ENCODE data around the gene C1QTNF1. TPM values are rescaled to one million over a fixed set of nuclear protein-coding genes. Genes with fewer than 3 reads are reported as not detected.

The C1QTNF1 gene
- total RNA-seq, 2 experiments from 2014 or later, result not detected

- TF ChIP-seq EZH2phosphoT487 (IDR thresholded peaks at IDR 0.05; ENCODE audit: borderline replicate concordance, low read depth, low read length), result no peak
- TF ChIP-seq, protein P1, sequence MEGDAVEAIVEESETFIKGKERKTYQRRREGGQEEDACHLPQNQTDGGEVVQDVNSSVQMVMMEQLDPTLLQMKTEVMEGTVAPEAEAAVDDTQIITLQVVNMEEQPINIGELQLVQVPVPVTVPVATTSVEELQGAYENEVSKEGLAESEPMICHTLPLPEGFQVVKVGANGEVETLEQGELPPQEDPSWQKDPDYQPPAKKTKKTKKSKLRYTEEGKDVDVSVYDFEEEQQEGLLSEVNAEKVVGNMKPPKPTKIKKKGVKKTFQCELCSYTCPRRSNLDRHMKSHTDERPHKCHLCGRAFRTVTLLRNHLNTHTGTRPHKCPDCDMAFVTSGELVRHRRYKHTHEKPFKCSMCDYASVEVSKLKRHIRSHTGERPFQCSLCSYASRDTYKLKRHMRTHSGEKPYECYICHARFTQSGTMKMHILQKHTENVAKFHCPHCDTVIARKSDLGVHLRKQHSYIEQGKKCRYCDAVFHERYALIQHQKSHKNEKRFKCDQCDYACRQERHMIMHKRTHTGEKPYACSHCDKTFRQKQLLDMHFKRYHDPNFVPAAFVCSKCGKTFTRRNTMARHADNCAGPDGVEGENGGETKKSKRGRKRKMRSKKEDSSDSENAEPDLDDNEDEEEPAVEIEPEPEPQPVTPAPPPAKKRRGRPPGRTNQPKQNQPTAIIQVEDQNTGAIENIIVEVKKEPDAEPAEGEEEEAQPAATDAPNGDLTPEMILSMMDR (conservative IDR thresholded peaks at IDR 0.05; ENCODE audit: low read length), result peak; percentile 51
- Histone ChIP-seq H4K20me1 (ENCODE audit: insufficient read depth, low read length) (no peaks in the 10 kb centered on the region), H3K36me3 (ENCODE audit: insufficient read depth, low read length) (no peaks in the 10 kb centered on the region), H3K9me3 (ENCODE audit: low read length) (no peaks in the 10 kb centered on the region), H3K4me2 (ENCODE audit: low read length) (no peak overlapping the region), H2AFZ (ENCODE audit: low read length) (no peak overlapping the region), H3K4me1 (ENCODE audit: insufficient read depth, low read length, poor library complexity, severe bottlenecking) (no peaks in the 10 kb centered on the region), H3K9me2 (ENCODE audit: insufficient read depth, low read length) (no peaks in the 10 kb centered on the region), H3K4me3 (ENCODE audit: low read depth, low read length, poor library complexity, severe bottlenecking) (no peak overlapping the region), H3K79me2 (ENCODE audit: insufficient read depth, low read depth, low read length) (no peaks in the 10 kb centered on the region), H3K27ac (ENCODE audit: low read depth, low read length, poor library complexity, severe bottlenecking) (no peak overlapping the region)
- BruUV-seq (replicated peaks), result no TSS peak
- ChIA-PET POLR2A (interaction anchor here (0.7 kb wide), 1 partner anchor 14 kb away, joined by 3 read pairs; no protein-coding TSS in a partner anchor), CTCF (ENCODE audit: unreplicated experiment) (interaction anchor here (1.3 kb wide), 1 partner anchor 36 kb away, joined by 5 read pairs; no protein-coding TSS in a partner anchor)
- no peak for DNase-seq (ENCODE audit: low spot score)
- intact Hi-C loops (cut with micrococcal nuclease; ENCODE audit: unreplicated experiment), result loop anchor here (2.0 kb wide), 1 partner anchor 36 kb away; no protein-coding TSS in a partner anchor
Measured at GRCh38 chr17:79046197-79046915, 22.4 kb downstream of the C1QTNF1 start.

DNA sequence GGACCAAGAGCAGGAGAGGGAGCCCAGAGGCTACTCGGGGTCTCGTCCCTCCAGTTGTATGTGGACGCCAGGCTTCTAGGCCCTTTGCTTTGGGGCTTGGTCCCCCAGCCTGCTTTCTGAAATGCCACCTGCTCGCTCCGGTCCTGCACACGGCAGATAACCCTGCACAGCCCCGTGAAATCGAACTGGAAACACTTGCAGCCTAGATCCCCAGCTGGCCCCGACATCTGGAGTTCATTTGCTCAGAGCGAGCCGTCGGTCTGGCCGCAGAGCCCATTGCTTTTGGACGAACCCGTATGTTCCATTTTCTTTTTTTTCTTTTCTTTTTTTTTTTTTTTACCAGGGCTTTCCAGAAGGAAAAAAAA, 22.9 kb downstream of the C1QTNF1 start:
- no peaks in the 10 kb centered on the region for H3K9me2 ChIP-seq (ENCODE audit: insufficient read depth, low read length)
- H3K79me2 ChIP-seq (ENCODE audit: insufficient read depth, low read depth, low read length), result no peaks in the 10 kb centered on the region
- no peak overlapping the region for H3K4me3 ChIP-seq (ENCODE audit: low read depth, low read length, poor library complexity, severe bottlenecking)
- no peak for DNase-seq (ENCODE audit: low spot score)
- H4K20me1 ChIP-seq (ENCODE audit: insufficient read depth, low read length), result no peaks in the 10 kb centered on the region
- TF ChIP-seq, protein P1 (conservative IDR thresholded peaks at IDR 0.05; ENCODE audit: low read length), result no peak
- TF ChIP-seq EZH2phosphoT487 (IDR thresholded peaks at IDR 0.05; ENCODE audit: borderline replicate concordance, low read depth, low read length), result no peak
- no peak overlapping the region for H2AFZ ChIP-seq (ENCODE audit: low read length)
- H3K9me3 ChIP-seq (ENCODE audit: low read length), result no peaks in the 10 kb centered on the region
- intact Hi-C loops (cut with micrococcal nuclease; ENCODE audit: unreplicated experiment), result loop anchor here (2.0 kb wide), 1 partner anchor 36 kb away; no protein-coding TSS in a partner anchor
- no TSS peak for BruUV-seq (replicated peaks)
- H3K4me1 ChIP-seq (ENCODE audit: insufficient read depth, low read length, poor library complexity, severe bottlenecking), result no peaks in the 10 kb centered on the region
- ChIA-PET POLR2A (no interaction called here), CTCF (ENCODE audit: unreplicated experiment) (interaction anchor here (0.6 kb wide), 1 partner anchor 10 kb away, joined by 3 read pairs; no protein-coding TSS in a partner anchor)
- H3K36me3 ChIP-seq (ENCODE audit: insufficient read depth, low read length), result no peaks in the 10 kb centered on the region
- H3K4me2 ChIP-seq (ENCODE audit: low read length), result no peak overlapping the region
- no peak overlapping the region for H3K27ac ChIP-seq (ENCODE audit: low read depth, low read length, poor library complexity, severe bottlenecking)
